Heart left ventricle (tissue), 16 donors: ENCODE measurements around the gene FOXE1. TPM values are rescaled to one million over a fixed set of nuclear protein-coding genes. Genes with fewer than 3 reads are reported as not detected.

ENCODE experiments used
- ATAC-seq, 4 donors: fragments of 200-7000 bp; cut with Tn5 transposase; one replicate each; pipeline ENCODE4 v1.9.1; 2020 to 2022; ENCODE audit warnings: moderate library complexity in 4 of 4, mild to moderate bottlenecking in 3 of 4, moderate number of reproducible peaks in 1 of 4
- DNase-seq, 5 donors: peaks; one replicate each; pipeline ENCODE4 v3.0.0-alpha.2; 2020
- H3K27ac ChIP-seq, 12 donors: fragments of 200-600 bp; sonication (generic) in 4 of 12; one replicate each; pipeline versions ENCODE4 v1.5.0 to v1.8.0; 2016 to 2022; ENCODE audit warnings: mild to moderate bottlenecking in 2 of 12
- H3K27me3 ChIP-seq, 9 donors: fragments of 200-600 bp; sonication (generic) in 2 of 9; one replicate each; pipeline versions ENCODE4 v1.5.1 to v1.8.0; 2016 to 2022; ENCODE audit warnings: mild to moderate bottlenecking in 3 of 9
- H3K36me3 ChIP-seq, 9 donors: fragments of 200-600 bp; sonication (generic) in 2 of 9; one replicate each; pipeline versions ENCODE4 v1.5.0 to v1.8.0; 2018 to 2022; ENCODE audit warnings: mild to moderate bottlenecking in 2 of 9
- H3K4me1 ChIP-seq, 12 donors: fragments of 200-600 bp; sonication (generic) in 4 of 12; one replicate each; pipeline versions ENCODE4 v1.5.0 to v1.8.0; 2016 to 2022; ENCODE audit warnings: mild to moderate bottlenecking in 3 of 12
- H3K4me3 ChIP-seq, 12 donors: fragments of 200-600 bp; sonication (generic) in 4 of 12; one replicate each; pipeline versions ENCODE4 v1.5.0 to v1.8.0; 2017 to 2022; ENCODE audit warnings: mild to moderate bottlenecking in 9 of 12, moderate library complexity in 4 of 12
- H3K9me3 ChIP-seq, 12 donors: fragments of 200-600 bp; sonication (generic) in 4 of 12; one replicate each; pipeline versions ENCODE4 v1.5.0 to v1.8.0; 2016 to 2022; ENCODE audit warnings: mild to moderate bottlenecking in 1 of 12
- POLR2A ChIP-seq, 2 donors: fragments of 450-650 bp; IDR thresholded peaks; one replicate each; pipeline ENCODE4 v1.6.1; 2017; ENCODE audit warnings: antibody characterized with exemption in 2 of 2, mild to moderate bottlenecking in 2 of 2, moderate library complexity in 2 of 2
- WGBS, 4 donors: extraction: QIAGEN DNeasy Blood & Tissue Kit in 2 of 4; methylation state at CpG; one replicate each; pipeline versions ENCODE4 v1.1.5 to v1.1.7; 2013 to 2018; 5-methylcytosine and 5-hydroxymethylcytosine counted together
- intact Hi-C, 10 donors: fragments of 100-400 bp; cut with DNase I; formaldehyde crosslinking; loops; one replicate each; pipeline versions ENCODE4 v1.11.1 to v1.14.2; 2022
- polyA plus RNA-seq, 2 donors: library from polyadenylated mRNA; stranded (reverse); fragments of 200-250 nt; gene quantifications; one replicate each; pipeline ENCODE4 v1.2.3, GENCODE V29; 2013
- total RNA-seq, 9 donors: library from RNA; depleted of rRNA in 2 of 9; stranded (reverse); fragments of >200 nt in 2 of 9; fragmentation: NEBNext Ultra II Directional in 3 of 9; extraction: Animal tissue kit (Norgen Biotek cat#: 25700) in 3 of 9; gene quantifications; one replicate each; pipeline versions ENCODE4 v1.1.0 to v1.2.4, GENCODE V29; 2016 to 2023
- TF ChIP-seq, protein P1 (sequence below), 12 donors: fragments of 200-600 bp; sonication (generic) in 4 of 12; IDR thresholded peaks; one replicate each; pipeline versions ENCODE4 v1.5.0 to v1.8.0; 2018 to 2022; ENCODE audit warnings: antibody characterized with exemption in 12 of 12, mild to moderate bottlenecking in 5 of 12
- donor health status: ischemic (EF 13 %, LVEDD 7.1; RV severe dilation, severe dysfunction).
- donor health status: healthy with polysubstance abuse.
- donor health status: DM: no; HTN: yes; CAD: no.
- donor health status: DM: no; HTN: no; CAD: no.
- donor health status: ischemic (EF 25% LVEDD 6.9; RV normal size, moderate dysfunction).
- donor health status: ischemic (EF 25% LVEDD 5.7; RV mildly dilated, moderate dysfunction).
- donor health status: healthy.
- donor health status: DM: yes; HTN: yes; CAD: no.
- donor health status: ischemic (EF 35%, LVEDD 5.7; RV mildly dilated, moderate dysfunction).
- donor health status: nonischemic (EF 11% LVEDD 7.7; RV severe dilation, severe dysfunction).
- donor health status: DM: yes; HTN: yes; CAD: no.
- donor health status: PGD.
- donor health status: ischemic (EF 29% LVEDD 5.4; RV normal size, mild dysfunction).
- donor health status: nonischemic (EF 23%, LVEDD 6.1; RV moderate dilation, normal function).

The FOXE1 gene
- total and polyA plus RNA-seq, 11 donors, result not detected

DNA sequence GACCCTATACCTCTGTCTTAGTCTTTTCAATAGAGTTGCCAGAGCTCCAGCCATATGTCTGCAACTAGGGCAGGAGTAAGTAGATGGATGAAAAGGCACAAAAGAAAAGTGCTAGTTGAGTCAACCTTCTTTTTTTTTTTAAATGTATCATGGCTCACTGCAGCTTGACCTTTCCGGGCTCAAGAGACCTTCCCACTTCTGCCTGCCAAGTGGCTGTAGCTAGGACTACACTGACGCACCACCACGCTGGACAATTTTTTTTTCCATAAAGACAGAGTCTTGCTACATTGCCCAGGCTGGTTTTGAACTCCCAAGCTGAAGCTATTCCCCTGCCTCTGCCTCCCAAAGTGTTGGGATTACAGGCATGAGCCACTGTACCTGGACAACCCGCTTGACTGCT, 27.3 kb downstream of the FOXE1 start:
- H3K4me1 ChIP-seq, result peaks cover 0 to 14% (median 8%) of the 10 kb centered on the region in 12 donors
- H3K9me3 ChIP-seq, result no peaks in the 10 kb centered on the region
- peaks cover 0 to 4% (median 0%) of the 10 kb centered on the region in 9 donors for H3K27me3 ChIP-seq
- 55 to 77% (median 69%) methylated on average over 4 of the region's 4 CpGs for WGBS, 4 donors
- no peak for DNase-seq
- TF ChIP-seq POLR2A (IDR thresholded peaks at IDR 0.05), result no peak
- TF ChIP-seq, protein P1, sequence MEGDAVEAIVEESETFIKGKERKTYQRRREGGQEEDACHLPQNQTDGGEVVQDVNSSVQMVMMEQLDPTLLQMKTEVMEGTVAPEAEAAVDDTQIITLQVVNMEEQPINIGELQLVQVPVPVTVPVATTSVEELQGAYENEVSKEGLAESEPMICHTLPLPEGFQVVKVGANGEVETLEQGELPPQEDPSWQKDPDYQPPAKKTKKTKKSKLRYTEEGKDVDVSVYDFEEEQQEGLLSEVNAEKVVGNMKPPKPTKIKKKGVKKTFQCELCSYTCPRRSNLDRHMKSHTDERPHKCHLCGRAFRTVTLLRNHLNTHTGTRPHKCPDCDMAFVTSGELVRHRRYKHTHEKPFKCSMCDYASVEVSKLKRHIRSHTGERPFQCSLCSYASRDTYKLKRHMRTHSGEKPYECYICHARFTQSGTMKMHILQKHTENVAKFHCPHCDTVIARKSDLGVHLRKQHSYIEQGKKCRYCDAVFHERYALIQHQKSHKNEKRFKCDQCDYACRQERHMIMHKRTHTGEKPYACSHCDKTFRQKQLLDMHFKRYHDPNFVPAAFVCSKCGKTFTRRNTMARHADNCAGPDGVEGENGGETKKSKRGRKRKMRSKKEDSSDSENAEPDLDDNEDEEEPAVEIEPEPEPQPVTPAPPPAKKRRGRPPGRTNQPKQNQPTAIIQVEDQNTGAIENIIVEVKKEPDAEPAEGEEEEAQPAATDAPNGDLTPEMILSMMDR (IDR thresholded peaks at IDR 0.05), result no peak
- intact Hi-C loops, result no loop called here
- no peak overlapping the region for H3K4me3 ChIP-seq
- no peak for ATAC-seq
- H3K27ac ChIP-seq, result no peak overlapping the region
- no peaks in the 10 kb centered on the region for H3K36me3 ChIP-seq

DNA sequence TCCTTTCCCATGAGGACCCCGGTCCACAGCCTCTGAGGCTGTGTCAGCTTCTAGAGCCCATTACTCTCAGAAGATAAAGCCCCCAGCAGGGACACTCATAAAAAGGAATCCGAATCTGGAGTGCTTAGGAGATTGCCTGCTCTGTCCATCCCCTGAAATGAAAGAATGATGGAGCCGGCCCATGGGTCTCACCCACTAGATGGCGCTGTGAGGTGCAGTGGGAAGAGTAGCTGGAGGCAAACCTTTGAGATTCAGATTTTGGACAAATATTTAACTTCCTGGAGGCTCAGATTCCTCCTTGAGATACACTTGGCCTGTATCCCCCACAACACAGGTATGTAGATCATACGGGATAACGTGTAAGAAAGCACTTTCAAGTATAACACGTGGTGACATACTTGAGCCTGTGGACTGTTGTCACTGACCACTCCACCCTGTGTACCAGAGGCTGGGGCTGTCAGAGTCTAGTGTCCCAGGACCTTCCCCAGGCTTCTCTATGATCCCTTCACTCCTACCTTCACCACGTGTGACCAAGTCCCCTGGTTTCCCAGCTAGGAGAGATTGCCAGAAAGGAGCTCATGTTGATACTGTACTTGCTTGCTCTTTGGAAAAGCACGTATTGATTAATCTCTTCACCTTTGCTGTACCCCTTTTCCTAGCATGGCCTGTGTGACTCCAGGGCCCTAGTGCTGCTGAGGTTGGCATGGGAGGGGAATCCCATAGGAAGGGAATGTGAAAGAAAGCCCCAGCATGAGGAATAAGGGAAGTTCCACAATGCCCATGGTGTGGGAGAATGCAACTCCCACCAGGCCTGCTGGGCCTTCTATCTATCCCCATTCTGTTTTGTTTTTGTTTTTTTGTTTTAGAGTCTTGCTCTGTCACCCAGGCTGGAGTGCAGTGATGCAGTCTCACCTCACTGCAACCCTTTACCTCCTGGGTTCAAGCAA, 37.2 kb downstream of the FOXE1 start:
- H3K27ac ChIP-seq, result no peak overlapping the region
- ATAC-seq (no peak), DNase-seq (peak in 1 of 5 donors; percentile 31)
- H3K4me3 ChIP-seq, result no peak overlapping the region
- no peak for TF ChIP-seq POLR2A (IDR thresholded peaks at IDR 0.05)
- TF ChIP-seq, protein P1 (IDR thresholded peaks at IDR 0.05), result peak in 11 of 12 donors; percentile 14 to 85 (median 48)
- H3K9me3 ChIP-seq, result peaks cover 0 to 17% (median 8%) of the 10 kb centered on the region in 12 donors
- peaks cover 0 to 2% (median 0%) of the 10 kb centered on the region in 9 donors for H3K27me3 ChIP-seq
- no peaks in the 10 kb centered on the region for H3K4me1 ChIP-seq
- H3K36me3 ChIP-seq, result no peaks in the 10 kb centered on the region
- intact Hi-C loops, result no loop called here
- 38 to 49% (median 42%) methylated on average over 8 to 9 of the region's 9 CpGs for WGBS, 4 donors

DNA sequence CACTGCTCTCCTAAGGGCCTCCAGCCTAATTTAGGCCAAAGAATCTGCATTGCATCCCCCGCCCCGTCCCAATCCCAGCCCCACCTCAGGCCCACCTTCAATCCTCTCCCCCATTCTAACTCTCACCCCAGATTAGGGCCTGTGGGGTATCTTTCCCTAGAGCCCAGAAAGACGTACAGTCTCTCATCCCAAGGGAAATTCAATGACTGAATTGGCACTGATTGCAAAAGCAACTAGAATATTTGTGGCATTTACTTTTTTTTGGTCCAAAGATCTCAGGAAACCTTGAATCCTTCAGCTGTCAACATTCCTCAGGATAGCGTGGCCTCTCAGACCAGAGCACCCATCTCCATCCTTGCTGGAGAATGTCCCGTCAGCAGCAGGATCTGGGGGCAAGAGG, 38.7 kb downstream of the FOXE1 start:
- Histone ChIP-seq H3K9me3 (peaks cover 0 to 17% (median 8%) of the 10 kb centered on the region in 12 donors), H3K4me1 (no peaks in the 10 kb centered on the region), H3K36me3 (no peaks in the 10 kb centered on the region), H3K27ac (no peak overlapping the region), H3K27me3 (no peaks in the 10 kb centered on the region), H3K4me3 (no peak overlapping the region)
- no peak for TF ChIP-seq POLR2A (IDR thresholded peaks at IDR 0.05)
- DNase-seq, result no peak
- ATAC-seq, result no peak
- WGBS, 4 donors, result 75 to 85% (median 77%) methylated on average over 5 of the region's 5 CpGs
- intact Hi-C loops, result no loop called here

DNA sequence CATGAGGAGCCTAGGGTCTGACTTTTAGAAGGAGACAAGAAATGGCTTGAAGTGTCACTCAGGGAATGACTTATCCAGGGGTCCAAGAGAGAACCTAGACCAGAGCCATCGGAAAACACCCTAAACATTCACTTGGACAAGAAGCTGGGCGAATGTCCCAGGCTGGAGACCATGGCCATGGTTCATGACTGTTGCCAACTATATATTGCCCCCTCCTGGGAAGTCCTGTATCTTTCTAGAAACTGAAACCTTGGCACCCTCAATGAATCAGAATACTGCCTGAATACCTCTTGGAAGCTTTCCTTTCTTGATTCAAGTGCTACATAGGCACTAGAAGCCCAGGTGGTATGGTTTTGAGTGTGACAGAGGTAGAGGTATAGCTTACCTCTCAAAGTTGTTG, 39.4 kb downstream of the FOXE1 start:
- Histone ChIP-seq H3K27ac (no peak overlapping the region), H3K4me1 (no peaks in the 10 kb centered on the region), H3K27me3 (no peaks in the 10 kb centered on the region), H3K9me3 (peaks cover 0 to 17% (median 8%) of the 10 kb centered on the region in 12 donors), H3K4me3 (no peak overlapping the region), H3K36me3 (peaks cover 0 to 5% (median 0%) of the 10 kb centered on the region in 9 donors)
- whole genome bisulfite sequencing, 4 donors, result 84 to 90% (median 84%) methylated on average over 2 of the region's 2 CpGs
- ATAC-seq, result no peak
- intact Hi-C loops, result no loop called here
- no peak for DNase-seq
- TF ChIP-seq, protein P1 (IDR thresholded peaks at IDR 0.05), result no peak
- no peak for TF ChIP-seq POLR2A (IDR thresholded peaks at IDR 0.05)
